ENCODE measurements around the gene PYCARD. TPM values are rescaled to one million over a fixed set of nuclear protein-coding genes. Genes with fewer than 3 reads are reported as not detected.
A peak's percentile ranks its signal among the peaks of the same experiment; 100 is the strongest.

PYCARD gene
- total and polyA plus RNA-seq, 10 of the 15 experiments (the other 5 are each of a cell fraction or from before 2014, with no cell fraction given), result 5.1 to 106 (median 45.9) TPM

DNA sequence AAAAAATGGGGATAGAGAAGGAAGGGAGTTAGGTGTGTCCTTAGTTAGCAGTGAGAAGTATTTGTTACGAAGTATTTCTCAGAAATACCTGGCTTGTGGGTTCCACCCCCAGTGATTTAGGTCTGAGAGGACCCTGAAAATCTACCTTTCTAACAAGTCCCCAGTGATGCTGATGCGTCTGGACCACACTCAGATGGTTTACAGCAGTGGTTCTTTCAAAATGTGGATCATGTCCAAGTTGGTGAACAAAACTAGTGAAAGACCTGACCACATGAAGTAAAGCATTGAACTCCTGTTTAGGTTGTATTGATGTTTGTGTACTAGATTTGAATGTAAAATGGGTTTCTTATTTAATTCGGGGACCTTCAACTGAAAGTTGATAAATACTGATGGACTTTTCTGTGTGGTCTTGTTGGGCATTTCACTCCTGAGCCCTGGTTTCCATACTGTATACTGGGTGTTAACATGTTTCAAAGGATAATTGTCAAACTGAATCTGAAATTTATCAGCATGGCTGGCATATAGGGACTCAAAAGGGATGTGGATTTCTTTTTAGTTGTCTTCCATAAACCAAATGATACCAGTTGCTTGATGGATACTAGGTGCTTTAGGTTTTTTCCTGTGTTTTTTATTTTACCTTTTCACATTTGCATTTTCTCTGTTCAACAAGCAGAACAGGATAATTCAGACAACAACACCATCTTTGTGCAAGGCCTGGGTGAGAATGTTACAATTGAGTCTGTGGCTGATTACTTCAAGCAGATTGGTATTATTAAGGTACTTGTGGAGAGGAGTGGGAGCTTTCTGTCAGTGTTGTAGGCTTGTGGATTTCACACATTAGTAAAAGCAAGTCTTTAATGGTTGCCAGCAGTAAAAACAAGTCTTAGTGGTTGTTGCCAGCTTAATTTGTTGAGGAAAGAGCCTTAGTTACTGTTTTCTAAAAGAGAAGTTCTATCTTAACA is 13.8 kb downstream of the PYCARD start:
- POLR2A ChIA-PET, result interaction anchor here (1.1 kb wide), 1 partner anchor 8 kb away, joined by 3 read pairs; the partner anchor contains the start of gene FUS
- no TSS peak for BruUV-seq (replicated peaks)
- Histone ChIP-seq H2AFZ (ENCODE audit: control insufficient read depth, low read depth, low read length) (no peak overlapping the region), H4K20me1 (ENCODE audit: control insufficient read depth, insufficient read depth) (peaks cover 5% of the 10 kb centered on the region), H3K79me2 (ENCODE audit: control insufficient read depth, insufficient read depth, low read length) (peaks cover 50% of the 10 kb centered on the region), H3K4me3 (no peak overlapping the region), H3K27ac (ENCODE audit: control insufficient read depth, insufficient read depth) (no peak overlapping the region), H3K27me3 (replicated peaks in 1 of 2; ENCODE audit: control insufficient read depth in 2 of 2, insufficient read depth in 2 of 2, low read length in 1 of 2) (no peaks in the 10 kb centered on the region), H3K9me3 (replicated peaks; ENCODE audit: control insufficient read depth, insufficient read depth, low read length) (no peaks in the 10 kb centered on the region), H3K4me1 (ENCODE audit: control insufficient read depth, insufficient read depth, low read length) (peaks cover 4% of the 10 kb centered on the region), H3K9ac (ENCODE audit: control insufficient read depth, insufficient read depth, low read length) (no peak overlapping the region), H3K36me3 (ENCODE audit: control insufficient read depth in 2 of 2, insufficient read depth in 2 of 2, low read length in 1 of 2) (peaks cover 42 to 78% of the 10 kb centered on the region in 2 experiments), H3K4me2 (ENCODE audit: control insufficient read depth, insufficient read depth) (no peak overlapping the region; the same call in none of the 2 replicates)
- intact Hi-C loops (cut with micrococcal nuclease; ENCODE audit: unreplicated experiment) (loop anchor here (10.0 kb wide), 1 partner anchor 686 kb away; the partner anchor contains the start of gene ZNF267), in situ Hi-C loops (cut with MboI) (no loop called here)
- 95% methylated on average over 3 of the region's 3 CpGs for WGBS (ENCODE audit: insufficient coverage, insufficient replicate concordance, low lambda C conversion rate, missing lambda C conversion rate)
- CTCF ChIA-PET, result interaction anchor here (1.2 kb wide), 2 partner anchors 27 to 196 kb away, joined by 3 read pairs; no protein-coding TSS in a partner anchor
- FAIRE-seq (peak; percentile 27), DNase-seq (ENCODE audit: low read depth, low spot score) (no peak), ATAC-seq (no peak)
- SMC1A ChIA-PET (ENCODE audit: uncharacterized antibody, unreplicated experiment), result interaction anchor here (0.5 to 1.3 kb wide), 3 partner anchors 10 to 257 kb away, joined by 3 to 4 read pairs (median 3); no protein-coding TSS in a partner anchor
- RAD21 ChIA-PET (ENCODE audit: unreplicated experiment), result interaction anchor here (0.9 to 1.6 kb wide), 2 partner anchors 11 to 13 kb away, joined by 3 to 5 read pairs; partner anchors contain the start of gene PYCARD
- TF ChIP-seq IRF4 (IDR thresholded peaks at IDR 0.05; ENCODE audit: low read depth, low read length) (no peak), CREM (IDR thresholded peaks at IDR 0.05; ENCODE audit: low read depth) (no peak), GATAD2B (conservative IDR thresholded peaks at IDR 0.05; ENCODE audit: low read depth) (no peak), CEBPB (IDR thresholded peaks at IDR 0.05; ENCODE audit: borderline replicate concordance in 1 of 2, low read depth in 2 of 2, low read length in 2 of 2) (no peak), POLR2A (IDR thresholded peaks at IDR 0.05; ENCODE audit: low read depth, low read length) (peak; percentile 38; the same call in 1 of the 2 replicates), SMAD5 (IDR thresholded peaks at IDR 0.05; ENCODE audit: low read depth) (peak; percentile 19; the same call in 1 of the 2 replicates), NRF1 (conservative IDR thresholded peaks at IDR 0.05; ENCODE audit: low read depth, low read length) (no peak), ZNF687 (IDR thresholded peaks at IDR 0.05) (no peak), POLR2AphosphoS5 (IDR thresholded peaks at IDR 0.05; ENCODE audit: low read length) (peak; percentile 65; the same call in 1 of the 2 replicates), FOXM1 (IDR thresholded peaks at IDR 0.05; ENCODE audit: low read depth, low read length) (no peak), MEF2B (IDR thresholded peaks at IDR 0.05; ENCODE audit: partially characterized antibody, poor library complexity, severe bottlenecking) (no peak)
- TF ChIP-seq, protein P1, sequence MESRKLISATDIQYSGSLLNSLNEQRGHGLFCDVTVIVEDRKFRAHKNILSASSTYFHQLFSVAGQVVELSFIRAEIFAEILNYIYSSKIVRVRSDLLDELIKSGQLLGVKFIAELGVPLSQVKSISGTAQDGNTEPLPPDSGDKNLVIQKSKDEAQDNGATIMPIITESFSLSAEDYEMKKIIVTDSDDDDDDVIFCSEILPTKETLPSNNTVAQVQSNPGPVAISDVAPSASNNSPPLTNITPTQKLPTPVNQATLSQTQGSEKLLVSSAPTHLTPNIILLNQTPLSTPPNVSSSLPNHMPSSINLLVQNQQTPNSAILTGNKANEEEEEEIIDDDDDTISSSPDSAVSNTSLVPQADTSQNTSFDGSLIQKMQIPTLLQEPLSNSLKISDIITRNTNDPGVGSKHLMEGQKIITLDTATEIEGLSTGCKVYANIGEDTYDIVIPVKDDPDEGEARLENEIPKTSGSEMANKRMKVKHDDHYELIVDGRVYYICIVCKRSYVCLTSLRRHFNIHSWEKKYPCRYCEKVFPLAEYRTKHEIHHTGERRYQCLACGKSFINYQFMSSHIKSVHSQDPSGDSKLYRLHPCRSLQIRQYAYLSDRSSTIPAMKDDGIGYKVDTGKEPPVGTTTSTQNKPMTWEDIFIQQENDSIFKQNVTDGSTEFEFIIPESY (IDR thresholded peaks at IDR 0.05), result no peak
- TF ChIP-seq, protein P2, sequence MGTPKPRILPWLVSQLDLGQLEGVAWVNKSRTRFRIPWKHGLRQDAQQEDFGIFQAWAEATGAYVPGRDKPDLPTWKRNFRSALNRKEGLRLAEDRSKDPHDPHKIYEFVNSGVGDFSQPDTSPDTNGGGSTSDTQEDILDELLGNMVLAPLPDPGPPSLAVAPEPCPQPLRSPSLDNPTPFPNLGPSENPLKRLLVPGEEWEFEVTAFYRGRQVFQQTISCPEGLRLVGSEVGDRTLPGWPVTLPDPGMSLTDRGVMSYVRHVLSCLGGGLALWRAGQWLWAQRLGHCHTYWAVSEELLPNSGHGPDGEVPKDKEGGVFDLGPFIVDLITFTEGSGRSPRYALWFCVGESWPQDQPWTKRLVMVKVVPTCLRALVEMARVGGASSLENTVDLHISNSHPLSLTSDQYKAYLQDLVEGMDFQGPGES (IDR thresholded peaks at IDR 0.05), result no peak
